ENCODE data around the gene NHERF1. TPM values are rescaled to one million over a fixed set of nuclear protein-coding genes. Genes with fewer than 3 reads are reported as not detected.

The NHERF1 gene
- total and polyA plus RNA-seq, 2 of the 13 experiments (the other 11 are each of a cell fraction or from before 2014, with no cell fraction given): 169 to 269 TPM

- Histone ChIP-seq H3K27ac (ENCODE audit: extremely low read length, insufficient read depth, low read length) (peak overlapping the region; percentile 87), H3K4me1 (ENCODE audit: insufficient read depth, low read length) (peaks cover 99% of the 10 kb centered on the region), H3K9ac (ENCODE audit: insufficient read depth, low read depth, low read length) (peak overlapping the region; percentile 67), H3K9me3 (ENCODE audit: low read length) (no peaks in the 10 kb centered on the region), H2AFZ (ENCODE audit: low read length) (no peak overlapping the region), H3K27me3 (ENCODE audit: control insufficient read depth in 1 of 2, insufficient read depth in 2 of 2, low read length in 2 of 2) (no peaks in the 10 kb centered on the region), H3K4me3 (replicated peaks in 1 of 3; ENCODE audit: insufficient read depth in 1 of 3, low read depth in 2 of 3, low read length in 3 of 3) (peak overlapping the region; percentile 13 to 71 (median 34)), H4K20me1 (ENCODE audit: insufficient read depth, low read length) (peaks cover 43% of the 10 kb centered on the region), H3K36me3 (replicated peaks in 1 of 2; ENCODE audit: control insufficient read depth in 1 of 2, insufficient read depth in 2 of 2, low read length in 2 of 2) (peaks cover 32 to 49% of the 10 kb centered on the region in 2 experiments), H3K79me2 (ENCODE audit: insufficient read depth, low read length) (peaks cover 71% of the 10 kb centered on the region), H3K4me2 (ENCODE audit: low read depth, low read length) (peak overlapping the region; percentile 92)
- ChIA-PET POLR2A (interaction anchor here (1.0 to 29.3 kb wide), 8 partner anchors 5 to 347 kb away, joined by 3 to 1459 read pairs (median 5); partner anchors contain the start of genes FDXR, NAT9, NHERF1 and RAB37), CTCF (ENCODE audit: low intra/inter-chr PET ratio, low total read pairs) (no interaction called here)
- in situ Hi-C loops (cut with HindIII; ENCODE audit: extremely low pct_ligation_motif_present, low pct_unique_long_range_greater_than_20kb): no loop called here
- ATAC-seq (peak; percentile 70), FAIRE-seq (peak; percentile 95), DNase-seq (ENCODE audit: low spot score) (peak; percentile 97)
- WGBS (ENCODE audit: low lambda C conversion rate): 0% methylated on average over 7 of the region's 16 CpGs
- BruUV-seq (replicated peaks): no TSS peak
- intact Hi-C loops (cut with micrococcal nuclease; ENCODE audit: unreplicated experiment): no loop called here
- TF ChIP-seq IRF9 (CRISPR knock-in tag; IDR thresholded peaks at IDR 0.05; ENCODE audit: borderline replicate concordance) (0 out of 2 replicates have a peak, but pooled peaks have one; percentile 30), ZNF142 (CRISPR knock-in tag; IDR thresholded peaks at IDR 0.05) (peak; percentile 70; the same call in 1 of the 2 replicates), CENPX (CRISPR knock-in tag; IDR thresholded peaks at IDR 0.05) (no peak), MAFF (IDR thresholded peaks at IDR 0.05; ENCODE audit: low read depth, low read length) (no peak), KLF9 (CRISPR knock-in tag; IDR thresholded peaks at IDR 0.05; ENCODE audit: low read depth) (no peak), ZNF232 (CRISPR knock-in tag; IDR thresholded peaks at IDR 0.05; ENCODE audit: borderline replicate concordance) (0 out of 2 replicates have a peak, but pooled peaks have one; percentile 65), CCAR2 (optimal IDR thresholded peaks at IDR 0.05; ENCODE audit: low read depth, low read length) (peak; percentile 78), FOXO4 (CRISPR knock-in tag; conservative IDR thresholded peaks at IDR 0.05) (0 out of 2 replicates have a peak, but pooled peaks have one; percentile 52), ZNF44 (CRISPR knock-in tag; IDR thresholded peaks at IDR 0.05) (no peak), ZBTB7A (CRISPR knock-in tag; IDR thresholded peaks at IDR 0.05) (peak; percentile 94), TEAD3 (CRISPR knock-in tag; optimal IDR thresholded peaks at IDR 0.05; ENCODE audit: borderline replicate concordance) (peak; percentile 68), ESRRA (CRISPR knock-in tag; IDR thresholded peaks at IDR 0.05; ENCODE audit: low read depth) (0 out of 2 replicates have a peak, but pooled peaks have one; percentile 56), NAIF1 (CRISPR knock-in tag; IDR thresholded peaks at IDR 0.05; ENCODE audit: borderline replicate concordance) (peak; percentile 67; the same call in 1 of the 2 replicates), ZNF547 (CRISPR knock-in tag; IDR thresholded peaks at IDR 0.05) (no peak), ZKSCAN8 (CRISPR knock-in tag; IDR thresholded peaks at IDR 0.05; ENCODE audit: borderline replicate concordance) (peak; percentile 85)
Measured at GRCh38 chr17:74763565-74764387, 15.3 kb downstream of the NHERF1 start.
